ENCODE results near the gene TPST1.
"Not testable (repeated sequence)": the region's sequence is repeated elsewhere in the genome, so short reads cannot be mapped to it uniquely, and the experiment has no call there.

The TPST1 gene

GRCh38 chr7:66324985-66325384 lies 119.9 kb downstream of the TPST1 start:
- in situ Hi-C loops (cut with MboI; ENCODE audit: low sequenced_read_pairs): not testable (repeated sequence)

GRCh38 chr7:66326501-66327215 lies 121.5 kb downstream of the TPST1 start:
- in situ Hi-C loops (cut with MboI; ENCODE audit: low sequenced_read_pairs): no loop called here

GRCh38 chr7:66330961-66331360 lies 125.8 kb downstream of the TPST1 start:
- in situ Hi-C loops (cut with MboI; ENCODE audit: low sequenced_read_pairs): no loop called here

- in situ Hi-C loops (cut with MboI; ENCODE audit: low sequenced_read_pairs): no loop called here
Measured at GRCh38 chr7:66331883-66332282, 126.7 kb downstream of the TPST1 start.

GRCh38 chr7:66333443-66333842 lies 128.3 kb downstream of the TPST1 start:
- in situ Hi-C loops (cut with MboI; ENCODE audit: low sequenced_read_pairs): no loop called here

- in situ Hi-C loops (cut with MboI; ENCODE audit: low sequenced_read_pairs): no loop called here
Measured at GRCh38 chr7:66335318-66335717, 130.2 kb downstream of the TPST1 start.

- in situ Hi-C loops (cut with MboI; ENCODE audit: low sequenced_read_pairs): no loop called here
Measured at GRCh38 chr7:66336760-66337159, 131.6 kb downstream of the TPST1 start.

- in situ Hi-C loops (cut with MboI; ENCODE audit: low sequenced_read_pairs): no loop called here
Measured at GRCh38 chr7:66339141-66339540, 134.0 kb downstream of the TPST1 start.

GRCh38 chr7:66344166-66344565 lies 139.0 kb downstream of the TPST1 start:
- in situ Hi-C loops (cut with MboI; ENCODE audit: low sequenced_read_pairs): no loop called here

GRCh38 chr7:66348531-66348930 lies 143.4 kb downstream of the TPST1 start:
- in situ Hi-C loops (cut with MboI; ENCODE audit: low sequenced_read_pairs): no loop called here

GRCh38 chr7:66348959-66349358 lies 143.8 kb downstream of the TPST1 start:
- in situ Hi-C loops (cut with MboI; ENCODE audit: low sequenced_read_pairs): no loop called here

GRCh38 chr7:66352071-66352470 lies 146.9 kb downstream of the TPST1 start:
- in situ Hi-C loops (cut with MboI; ENCODE audit: low sequenced_read_pairs): no loop called here

GRCh38 chr7:66353547-66353946 lies 148.4 kb downstream of the TPST1 start:
- in situ Hi-C loops (cut with MboI; ENCODE audit: low sequenced_read_pairs): no loop called here

- in situ Hi-C loops (cut with MboI; ENCODE audit: low sequenced_read_pairs): no loop called here
Measured at GRCh38 chr7:66355756-66356155, 150.6 kb downstream of the TPST1 start.

- in situ Hi-C loops (cut with MboI; ENCODE audit: low sequenced_read_pairs): no loop called here
Measured at GRCh38 chr7:66356277-66356721, 151.2 kb downstream of the TPST1 start.

- in situ Hi-C loops (cut with MboI; ENCODE audit: low sequenced_read_pairs): no loop called here
Measured at GRCh38 chr7:66357087-66357486, 152.0 kb downstream of the TPST1 start.

- in situ Hi-C loops (cut with MboI; ENCODE audit: low sequenced_read_pairs): no loop called here
Measured at GRCh38 chr7:66359656-66360211, 154.6 kb downstream of the TPST1 start.

- in situ Hi-C loops (cut with MboI; ENCODE audit: low sequenced_read_pairs): no loop called here
Measured at GRCh38 chr7:66362136-66362535, 157.0 kb downstream of the TPST1 start.

GRCh38 chr7:66363635-66364034 lies 158.5 kb downstream of the TPST1 start:
- in situ Hi-C loops (cut with MboI; ENCODE audit: low sequenced_read_pairs): no loop called here

- in situ Hi-C loops (cut with MboI; ENCODE audit: low sequenced_read_pairs): not testable (repeated sequence)
Measured at GRCh38 chr7:66365031-66365430, 159.9 kb downstream of the TPST1 start.

GRCh38 chr7:66371096-66371824 lies 166.1 kb downstream of the TPST1 start:
- in situ Hi-C loops (cut with MboI; ENCODE audit: low sequenced_read_pairs): no loop called here
